Trophoblast cell (in vitro differentiated cells and primary cell): ENCODE data around the gene IFRD2.
"Not testable (repeated sequence)": the region's sequence is repeated elsewhere in the genome, so short reads cannot be mapped to it uniquely, and the experiment has no call there.

ENCODE experiments used
- DNase-seq, 2 donors: peaks; one replicate each; pipeline ENCODE4 v3.0.0-alpha.2; 2016
- H2AFZ ChIP-seq: 2 replicates; pipeline ENCODE4 v1.6.1; 2013; ENCODE audit warnings: low read length, moderate library complexity, mild to moderate bottlenecking; ENCODE audit not compliant: insufficient read depth, poor library complexity
- H2AK5ac ChIP-seq: 2 replicates; pipeline ENCODE4 v1.6.1; 2013; ENCODE audit warnings: mild to moderate bottlenecking, low read length
- H2BK120ac ChIP-seq: 2 replicates; pipeline ENCODE4 v1.6.1; 2013; ENCODE audit warnings: low read length, mild to moderate bottlenecking, moderate library complexity; ENCODE audit not compliant: insufficient read depth, poor library complexity
- H2BK12ac ChIP-seq: 2 replicates; pipeline ENCODE4 v1.6.1; 2013; ENCODE audit warnings: mild to moderate bottlenecking, low read length, moderate library complexity
- H2BK5ac ChIP-seq: 2 replicates; pipeline ENCODE4 v1.6.1; 2013; ENCODE audit warnings: low read length, low read depth, moderate library complexity, mild to moderate bottlenecking; ENCODE audit not compliant: poor library complexity
- H3K14ac ChIP-seq: 2 replicates; pipeline ENCODE4 v1.6.1; 2013; ENCODE audit warnings: mild to moderate bottlenecking, low read length
- H3K18ac ChIP-seq: 2 replicates; pipeline ENCODE4 v1.6.1; 2013; ENCODE audit warnings: mild to moderate bottlenecking, low read length
- H3K23ac ChIP-seq: 2 replicates; pipeline ENCODE4 v1.6.1; 2013; ENCODE audit warnings: low read length
- H3K27ac ChIP-seq: 2 replicates; pipeline ENCODE4 v1.5.1; 2013; ENCODE audit warnings: low read depth, mild to moderate bottlenecking, inconsistent platforms, low read length, moderate library complexity
- H3K27me3 ChIP-seq: 2 replicates; pipeline ENCODE4 v1.6.1; 2013; ENCODE audit warnings: inconsistent platforms, mild to moderate bottlenecking, low read length, moderate library complexity; ENCODE audit not compliant: insufficient read depth
- H3K36me3 ChIP-seq, 2 experiments: 1 replicate in 1 of 2; 2 replicates in 1 of 2; pipeline ENCODE4 v1.6.1; 2013; ENCODE audit warnings: low read length in 2 of 2, mild to moderate bottlenecking in 2 of 2, moderate library complexity in 1 of 2; ENCODE audit not compliant: insufficient read depth in 2 of 2, control insufficient read depth in 1 of 2
- H3K4ac ChIP-seq: 2 replicates; pipeline ENCODE4 v1.6.1; 2013; ENCODE audit warnings: low read depth, mild to moderate bottlenecking, low read length, moderate library complexity
- H3K4me1 ChIP-seq, 2 experiments: 1 replicate in 1 of 2; 2 replicates in 1 of 2; pipeline ENCODE4 v1.6.1; 2013; ENCODE audit warnings: low read length in 2 of 2, mild to moderate bottlenecking in 2 of 2, moderate library complexity in 1 of 2; ENCODE audit not compliant: insufficient read depth in 2 of 2, control insufficient read depth in 1 of 2
- H3K4me2 ChIP-seq: 2 replicates; pipeline ENCODE4 v1.6.1; 2013; ENCODE audit warnings: inconsistent platforms, mild to moderate bottlenecking, low read length, moderate library complexity
- H3K4me3 ChIP-seq: 2 replicates; pipeline ENCODE4 v1.5.1; 2013; ENCODE audit warnings: mild to moderate bottlenecking, low read depth, low read length, inconsistent platforms
- H3K79me1 ChIP-seq: one replicate; pipeline ENCODE4 v1.6.1; 2013; ENCODE audit warnings: low read length
- H3K79me2 ChIP-seq: 2 replicates; pipeline ENCODE4 v1.6.1; 2013; ENCODE audit warnings: low read length, mild to moderate bottlenecking; ENCODE audit not compliant: control insufficient read depth, insufficient read depth, poor library complexity
- H3K9ac ChIP-seq: 2 replicates; pipeline ENCODE4 v1.6.1; 2013; ENCODE audit warnings: mild to moderate bottlenecking, low read length
- H3K9me3 ChIP-seq: 2 replicates; pipeline ENCODE4 v1.6.1; 2013; ENCODE audit warnings: low read depth, mild to moderate bottlenecking, control low read depth, inconsistent platforms, low read length; ENCODE audit not compliant: insufficient read depth
- H4K12ac ChIP-seq: 2 replicates; pipeline ENCODE4 v1.6.1; 2013; ENCODE audit warnings: low read depth, mild to moderate bottlenecking, low read length, moderate library complexity
- H4K8ac ChIP-seq: 2 replicates; pipeline ENCODE4 v1.6.1; 2013; ENCODE audit warnings: low read depth, mild to moderate bottlenecking, low read length, moderate library complexity
- H4K91ac ChIP-seq: one replicate; pipeline ENCODE4 v1.6.1; 2013; ENCODE audit warnings: low read depth, mild to moderate bottlenecking, low read length, moderate library complexity
- WGBS: extraction: QIAGEN DNeasy Blood & Tissue Kit; methylation state at CpG from one replicate; pipeline ENCODE4 v1.1.7; 2013; ENCODE audit warnings: missing lambda C conversion rate; ENCODE audit not compliant: insufficient read length, insufficient coverage; ENCODE audit errors: extremely low coverage; 5-methylcytosine and 5-hydroxymethylcytosine counted together

IFRD2 gene

DNA sequence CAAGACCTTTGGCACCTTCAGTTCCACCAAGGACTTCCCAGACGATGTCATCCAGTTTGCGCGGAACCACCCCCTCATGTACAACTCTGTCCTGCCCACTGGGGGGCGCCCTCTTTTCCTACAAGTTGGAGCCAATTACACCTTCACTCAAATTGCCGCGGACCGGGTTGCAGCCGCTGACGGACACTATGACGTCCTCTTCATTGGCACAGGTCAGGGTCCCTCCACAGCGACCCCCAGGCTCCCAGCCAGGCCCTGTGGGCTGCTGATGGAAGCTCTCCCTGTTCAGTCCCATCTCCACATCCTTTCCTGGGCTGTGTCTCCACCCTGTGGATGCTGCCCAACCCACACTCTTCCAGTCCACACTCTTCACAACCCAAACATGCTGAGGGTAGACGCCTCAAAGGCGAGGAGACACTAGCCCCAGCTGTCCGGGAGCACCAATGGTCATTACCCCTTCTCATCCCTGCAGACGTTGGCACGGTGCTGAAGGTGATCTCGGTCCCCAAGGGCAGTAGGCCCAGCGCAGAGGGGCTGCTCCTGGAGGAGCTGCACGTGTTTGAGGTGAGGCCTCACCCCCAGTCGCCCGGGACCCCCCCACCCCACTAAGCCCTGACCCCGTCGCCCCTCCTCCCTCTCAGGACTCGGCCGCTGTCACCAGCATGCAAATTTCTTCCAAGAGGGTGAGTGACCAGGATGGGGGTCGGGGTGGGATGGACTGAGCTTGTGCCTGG is 17.7 kb downstream of the IFRD2 start:
- peaks cover 19 to 24% of the 10 kb centered on the region in 2 experiments for H3K4me1 ChIP-seq
- H2BK12ac ChIP-seq: no peak overlapping the region
- DNase-seq: peak; percentile 66 to 82
- H2BK120ac ChIP-seq: no peak overlapping the region
- H3K79me2 ChIP-seq: no peaks in the 10 kb centered on the region
- no peak overlapping the region for H3K27ac ChIP-seq
- H4K91ac ChIP-seq: no peak overlapping the region
- peaks cover 11% of the 10 kb centered on the region for H3K27me3 ChIP-seq
- H3K18ac ChIP-seq: no peak overlapping the region
- H3K9ac ChIP-seq: no peak overlapping the region
- no peak overlapping the region for H3K4me2 ChIP-seq
- WGBS: no CpG with 5 or more reads among the region's 26 CpGs
- no peak overlapping the region for H4K12ac ChIP-seq
- H3K9me3 ChIP-seq: peaks cover 10% of the 10 kb centered on the region
- no peaks in the 10 kb centered on the region for H3K36me3 ChIP-seq
- no peak overlapping the region for H4K8ac ChIP-seq
- no peak overlapping the region for H3K14ac ChIP-seq
- no peak overlapping the region for H3K23ac ChIP-seq
- H3K4ac ChIP-seq: no peak overlapping the region
- H3K79me1 ChIP-seq: peaks cover 4% of the 10 kb centered on the region
- H3K4me3 ChIP-seq: no peak overlapping the region
- no peak overlapping the region for H2AFZ ChIP-seq
- H2AK5ac ChIP-seq: no peak overlapping the region
- H2BK5ac ChIP-seq: no peak overlapping the region

DNA sequence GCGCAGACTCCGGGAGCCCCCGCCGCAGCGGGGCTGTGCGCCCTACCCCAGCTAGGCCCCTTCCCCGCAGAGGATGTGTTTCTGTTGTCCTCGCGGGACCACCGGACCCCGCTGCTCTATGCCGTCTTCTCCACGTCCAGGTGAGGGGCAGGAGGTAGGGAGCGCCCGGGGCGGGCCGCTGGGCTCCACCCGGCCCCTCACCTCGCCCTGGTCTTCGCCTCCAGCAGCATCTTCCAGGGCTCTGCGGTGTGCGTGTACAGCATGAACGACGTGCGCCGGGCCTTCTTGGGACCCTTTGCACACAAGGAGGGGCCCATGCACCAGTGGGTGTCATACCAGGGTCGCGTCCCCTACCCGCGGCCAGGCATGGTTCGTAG is 18.6 kb downstream of the IFRD2 start:
- H3K9ac ChIP-seq: no peak overlapping the region
- peaks cover 10% of the 10 kb centered on the region for H3K9me3 ChIP-seq
- no peaks in the 10 kb centered on the region for H3K79me2 ChIP-seq
- H3K4ac ChIP-seq: no peak overlapping the region
- H3K18ac ChIP-seq: no peak overlapping the region
- H3K4me2 ChIP-seq: no peak overlapping the region
- peaks cover 25 to 31% of the 10 kb centered on the region in 2 experiments for H3K4me1 ChIP-seq
- peaks cover 11% of the 10 kb centered on the region for H3K27me3 ChIP-seq
- no peak overlapping the region for H3K4me3 ChIP-seq
- no peak overlapping the region for H2BK12ac ChIP-seq
- no peak overlapping the region for H4K8ac ChIP-seq
- H3K14ac ChIP-seq: no peak overlapping the region
- H2BK120ac ChIP-seq: no peak overlapping the region
- H3K27ac ChIP-seq: no peak overlapping the region
- no peak overlapping the region for H2AK5ac ChIP-seq
- no peak overlapping the region for H2AFZ ChIP-seq
- H3K36me3 ChIP-seq: no peaks in the 10 kb centered on the region
- no peak overlapping the region for H4K91ac ChIP-seq
- H3K23ac ChIP-seq: no peak overlapping the region
- no peak overlapping the region for H4K12ac ChIP-seq
- peaks cover 4% of the 10 kb centered on the region for H3K79me1 ChIP-seq
- no CpG with 5 or more reads among the region's 31 CpGs for whole genome bisulfite sequencing
- no peak overlapping the region for H2BK5ac ChIP-seq
- no peak for DNase-seq

GRCh38 chr3:50272911-50273688 is 19.1 kb downstream of the IFRD2 start:
- WGBS: no CpG with 5 or more reads among the region's 61 CpGs
- peaks cover 25 to 32% of the 10 kb centered on the region in 2 experiments for H3K4me1 ChIP-seq
- peaks cover 10% of the 10 kb centered on the region for H3K9me3 ChIP-seq
- DNase-seq: peak; percentile 89 to 99
- H3K27ac ChIP-seq: no peak overlapping the region
- H3K23ac ChIP-seq: no peak overlapping the region
- no peak overlapping the region for H3K4ac ChIP-seq
- H3K36me3 ChIP-seq: no peaks in the 10 kb centered on the region
- peak overlapping the region; percentile 23 for H4K8ac ChIP-seq
- peak overlapping the region; percentile 47 for H3K4me2 ChIP-seq
- peaks cover 4% of the 10 kb centered on the region for H3K79me1 ChIP-seq
- no peak overlapping the region for H2BK5ac ChIP-seq
- H4K12ac ChIP-seq: no peak overlapping the region
- peak overlapping the region; percentile 9 for H2AFZ ChIP-seq
- no peak overlapping the region for H2BK120ac ChIP-seq
- peak overlapping the region; percentile 34 for H4K91ac ChIP-seq
- H3K9ac ChIP-seq: peak overlapping the region; percentile 21
- H3K79me2 ChIP-seq: no peaks in the 10 kb centered on the region
- H3K14ac ChIP-seq: peak overlapping the region; percentile 4
- peak overlapping the region; percentile 11 for H2AK5ac ChIP-seq
- H2BK12ac ChIP-seq: peak overlapping the region; percentile 9
- peak overlapping the region; percentile 6 for H3K18ac ChIP-seq
- no peak overlapping the region for H3K4me3 ChIP-seq
- H3K27me3 ChIP-seq: peaks cover 11% of the 10 kb centered on the region

- H3K4me2 ChIP-seq, H3K14ac ChIP-seq, H4K12ac ChIP-seq, H3K27ac ChIP-seq, H3K9ac ChIP-seq, H2BK120ac ChIP-seq, H3K18ac ChIP-seq, H3K23ac ChIP-seq, H3K79me1 ChIP-seq, H3K36me3 ChIP-seq, H3K4ac ChIP-seq, H3K4me3 ChIP-seq, H3K79me2 ChIP-seq, DNase-seq, H2BK12ac ChIP-seq, H2AFZ ChIP-seq, H4K91ac ChIP-seq, H2AK5ac ChIP-seq, H2BK5ac ChIP-seq, H3K9me3 ChIP-seq, H4K8ac ChIP-seq: not testable (repeated sequence)
- Histone ChIP-seq H3K4me1 (peaks cover 25 to 32% of the 10 kb centered on the region in 2 experiments), H3K27me3 (peaks cover 11% of the 10 kb centered on the region)
- no CpG with 5 or more reads among the region's 10 CpGs for WGBS
Measured at GRCh38 chr3:50272538-50272910, 19.7 kb downstream of the IFRD2 start.
